Activated naive CD4-positive, alpha-beta T cell treated with anti-CD3 and anti-CD28 coated beads, Interleukin-2, amount 10 ng/mL, durations not matched to agents 7 days and 5 days (primary cell): ENCODE data around the gene GOLT1A.
"Not testable (repeated sequence)": the region's sequence is repeated elsewhere in the genome, so short reads cannot be mapped to it uniquely, and the experiment has no call there.

Experiments
- CTCF ChIA-PET: fragments of 350-600 bp; sonication (Branson Sonifier 250); formaldehyde crosslinking; loops from one replicate; lab custom pipeline; 2021; ENCODE audit warnings: antibody characterized with exemption; lab: Charles Lee
- DNase-seq: peaks from one replicate; pipeline ENCODE4 v3.0.0-alpha.2; 2020
- H3K27ac Mint-ChIP-seq: one replicate; pipeline ENCODE4 v1.8.0; 2021; ENCODE audit warnings: mild to moderate bottlenecking, moderate library complexity, mixed read lengths
- H3K27me3 Mint-ChIP-seq: one replicate; pipeline ENCODE4 v1.8.0; 2021; ENCODE audit warnings: mild to moderate bottlenecking, mixed read lengths
- H3K36me3 Mint-ChIP-seq: one replicate; pipeline ENCODE4 v1.8.0; 2021; ENCODE audit warnings: mixed read lengths
- H3K4me1 Mint-ChIP-seq: one replicate; pipeline ENCODE4 v1.8.0; 2021; ENCODE audit warnings: mixed read lengths
- H3K4me3 Mint-ChIP-seq: one replicate; pipeline ENCODE4 v1.8.0; 2021; ENCODE audit warnings: mild to moderate bottlenecking, moderate library complexity, mixed read lengths
- H3K9me3 Mint-ChIP-seq: one replicate; pipeline ENCODE4 v1.8.0; 2021; ENCODE audit warnings: mixed read lengths

GOLT1A gene

DNA sequence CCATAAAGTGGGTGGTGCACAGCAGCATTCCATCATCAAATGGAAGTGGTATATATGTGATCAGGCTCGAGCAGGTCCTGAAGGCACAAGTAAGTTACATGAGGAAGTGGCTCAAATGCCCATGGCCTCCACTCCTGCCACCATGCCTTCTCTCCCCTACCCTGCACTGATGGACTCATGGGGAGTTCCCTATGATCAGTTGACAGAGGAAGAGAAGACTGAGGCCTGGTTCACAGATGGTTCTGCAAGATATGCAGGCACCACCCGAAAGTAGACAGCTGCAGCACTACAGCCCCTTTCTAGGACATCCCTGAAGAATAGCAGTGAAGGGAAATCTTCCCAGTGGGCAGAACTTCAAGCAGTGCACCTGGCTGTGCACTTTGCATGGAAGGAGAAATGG is 24.7 kb upstream of the GOLT1A start:
- H3K27ac Mint-ChIP-seq, H3K36me3 Mint-ChIP-seq, DNase-seq, H3K4me1 Mint-ChIP-seq, H3K9me3 Mint-ChIP-seq, H3K4me3 Mint-ChIP-seq, CTCF ChIA-PET: not testable (repeated sequence)
- peaks cover 14% of the 10 kb centered on the region for H3K27me3 Mint-ChIP-seq

DNA sequence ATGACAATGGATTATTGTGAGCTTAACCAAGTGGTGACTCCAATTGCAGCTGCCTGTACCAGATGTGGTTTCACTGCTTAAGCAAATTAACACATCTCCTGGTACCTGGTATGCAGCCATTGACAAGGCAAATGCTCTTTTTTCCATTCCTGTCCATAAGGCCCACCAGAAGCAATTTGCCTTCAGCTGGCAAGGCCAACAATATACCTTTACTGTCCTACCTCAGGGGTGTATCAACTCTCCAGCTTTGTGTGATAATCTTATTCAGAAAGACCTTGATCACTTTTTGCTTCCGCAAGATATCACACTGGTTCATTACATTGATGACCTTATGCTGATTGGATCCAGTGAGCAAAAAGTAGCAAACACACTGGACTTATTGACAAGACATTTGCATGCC is 23.7 kb upstream of the GOLT1A start:
- CTCF ChIA-PET = interaction anchor here (0.7 kb wide), 1 partner anchor 30 kb away, joined by 3 read pairs; no protein-coding TSS in a partner anchor
- not testable (repeated sequence) for H3K36me3 Mint-ChIP-seq, H3K4me1 Mint-ChIP-seq, H3K27ac Mint-ChIP-seq, DNase-seq, H3K9me3 Mint-ChIP-seq, H3K4me3 Mint-ChIP-seq
- H3K27me3 Mint-ChIP-seq = peaks cover 14% of the 10 kb centered on the region

DNA sequence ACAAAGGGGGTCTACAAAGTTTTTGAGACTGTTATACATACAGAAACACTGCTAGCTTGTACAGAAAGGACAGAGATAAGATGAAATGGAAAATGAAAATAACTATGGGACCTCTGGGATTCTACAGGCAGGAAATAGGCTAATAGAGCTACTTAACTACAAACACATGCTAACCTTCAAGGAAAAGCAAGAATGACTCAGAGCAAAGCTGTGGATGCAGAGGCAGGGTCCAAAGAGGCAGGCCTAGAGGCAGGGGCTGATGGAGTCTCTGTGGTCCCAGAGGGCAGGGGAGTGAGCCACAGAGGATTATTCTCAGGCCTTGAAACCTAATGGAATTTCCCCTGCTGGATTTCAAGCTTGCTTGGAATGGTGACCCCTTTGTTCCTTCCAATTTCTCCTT is 18.7 kb upstream of the GOLT1A start:
- Mint-ChIP-seq H3K36me3 (no peaks in the 10 kb centered on the region), H3K9me3 (no peaks in the 10 kb centered on the region), H3K27ac (no peak overlapping the region), H3K4me1 (no peaks in the 10 kb centered on the region), H3K27me3 (peaks cover 19% of the 10 kb centered on the region), H3K4me3 (no peak overlapping the region)
- no peak for DNase-seq
- CTCF ChIA-PET = no interaction called here

DNA sequence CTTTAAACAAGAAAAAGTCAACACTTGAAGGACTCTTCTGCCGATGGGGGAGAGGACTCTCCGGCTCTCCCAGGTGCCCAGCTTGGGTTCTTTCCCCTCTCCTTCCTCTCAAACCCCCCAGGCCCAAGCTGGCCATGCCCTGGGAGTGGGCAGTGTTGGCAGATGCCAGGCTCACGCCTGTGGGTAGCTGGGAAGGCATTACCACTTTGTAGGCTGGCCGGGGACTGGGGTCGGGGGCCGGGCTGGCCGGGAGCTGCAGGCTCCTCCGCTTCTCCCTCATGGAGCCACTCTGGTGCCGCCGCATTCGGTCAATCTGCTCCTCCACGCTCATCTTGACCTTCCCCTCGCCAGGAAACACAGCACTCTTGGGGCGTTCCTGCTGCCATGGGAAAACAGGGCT is 16.4 kb upstream of the GOLT1A start:
- H3K4me1 Mint-ChIP-seq = no peaks in the 10 kb centered on the region
- no peaks in the 10 kb centered on the region for H3K9me3 Mint-ChIP-seq
- peaks cover 8% of the 10 kb centered on the region for H3K27me3 Mint-ChIP-seq
- no peak overlapping the region for H3K27ac Mint-ChIP-seq
- no peaks in the 10 kb centered on the region for H3K36me3 Mint-ChIP-seq
- H3K4me3 Mint-ChIP-seq = no peak overlapping the region
- CTCF ChIA-PET = interaction anchor here (1.5 kb wide), 1 partner anchor 169 kb away, joined by 4 read pairs; no protein-coding TSS in a partner anchor
- DNase-seq = no peak

DNA sequence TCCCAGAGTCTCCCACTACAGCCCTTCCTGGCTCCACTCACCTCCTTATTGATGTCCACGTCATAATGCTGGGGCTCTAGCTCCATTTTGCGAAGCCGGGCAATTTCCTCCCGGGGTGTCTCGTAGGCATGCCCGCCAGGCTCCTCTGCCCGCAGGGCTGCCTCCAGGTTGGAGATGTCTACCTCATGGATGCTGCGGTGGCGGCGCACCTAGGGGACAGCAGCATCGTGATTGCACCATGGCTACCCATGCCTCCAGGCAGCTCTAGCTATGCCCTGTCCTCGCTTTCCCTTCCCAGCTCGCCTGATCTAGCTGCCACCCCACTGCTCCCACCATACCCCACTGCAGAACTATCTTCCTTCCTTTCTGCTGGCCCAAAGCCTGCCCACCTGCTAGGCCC is 15.1 kb upstream of the GOLT1A start:
- no peak for DNase-seq
- H3K4me3 Mint-ChIP-seq = no peak overlapping the region
- no peaks in the 10 kb centered on the region for H3K36me3 Mint-ChIP-seq
- peaks cover 8% of the 10 kb centered on the region for H3K27me3 Mint-ChIP-seq
- CTCF ChIA-PET = interaction anchor here (0.8 to 1.5 kb wide), 2 partner anchors 22 to 170 kb away, joined by 4 read pairs; no protein-coding TSS in a partner anchor
- H3K27ac Mint-ChIP-seq = no peak overlapping the region
- H3K9me3 Mint-ChIP-seq = no peaks in the 10 kb centered on the region
- no peaks in the 10 kb centered on the region for H3K4me1 Mint-ChIP-seq

DNA sequence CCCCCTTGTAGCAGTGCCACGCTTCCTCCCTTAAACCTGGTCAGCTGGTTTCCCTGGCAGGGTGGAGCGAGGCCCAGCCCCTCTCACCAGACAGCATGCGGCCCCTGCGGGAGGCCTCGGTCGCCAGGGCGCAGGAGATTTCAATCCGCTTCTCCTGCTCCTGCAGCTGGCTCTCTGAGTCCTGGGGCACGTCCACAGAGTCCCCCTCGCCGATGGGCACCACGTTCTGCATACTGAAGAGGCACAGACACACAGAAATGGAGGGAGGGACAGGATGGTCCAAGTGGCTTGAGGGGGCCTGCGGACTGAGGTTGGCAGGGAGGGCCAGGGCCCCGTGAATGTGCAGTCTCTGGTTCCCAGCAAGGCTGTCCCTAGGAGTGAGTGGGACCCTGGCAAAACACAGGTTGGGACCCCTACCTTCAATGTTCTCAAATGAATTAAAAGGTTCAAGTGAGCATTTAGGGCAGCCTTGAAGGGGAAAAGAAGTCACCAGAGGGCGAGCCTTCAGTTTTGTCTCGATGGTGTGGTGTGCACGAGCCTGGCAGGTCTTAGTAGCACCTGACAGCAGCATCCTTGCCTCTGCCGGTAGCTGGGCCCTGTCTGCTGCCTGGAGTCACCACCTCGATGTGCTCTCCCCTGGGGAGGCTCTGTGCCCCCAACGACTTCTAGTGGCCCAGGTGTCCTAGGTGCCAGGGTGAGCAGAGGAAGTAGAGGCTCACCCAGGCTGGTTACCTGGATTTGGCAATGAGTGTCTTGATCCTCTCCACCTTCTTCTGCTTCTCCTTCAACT is 14.4 kb upstream of the GOLT1A start:
- H3K27me3 Mint-ChIP-seq = peaks cover 8% of the 10 kb centered on the region
- H3K27ac Mint-ChIP-seq = no peak overlapping the region
- H3K4me3 Mint-ChIP-seq = no peak overlapping the region
- H3K36me3 Mint-ChIP-seq = no peaks in the 10 kb centered on the region
- CTCF ChIA-PET = no interaction called here
- no peaks in the 10 kb centered on the region for H3K9me3 Mint-ChIP-seq
- no peak for DNase-seq
- H3K4me1 Mint-ChIP-seq = no peaks in the 10 kb centered on the region

DNA sequence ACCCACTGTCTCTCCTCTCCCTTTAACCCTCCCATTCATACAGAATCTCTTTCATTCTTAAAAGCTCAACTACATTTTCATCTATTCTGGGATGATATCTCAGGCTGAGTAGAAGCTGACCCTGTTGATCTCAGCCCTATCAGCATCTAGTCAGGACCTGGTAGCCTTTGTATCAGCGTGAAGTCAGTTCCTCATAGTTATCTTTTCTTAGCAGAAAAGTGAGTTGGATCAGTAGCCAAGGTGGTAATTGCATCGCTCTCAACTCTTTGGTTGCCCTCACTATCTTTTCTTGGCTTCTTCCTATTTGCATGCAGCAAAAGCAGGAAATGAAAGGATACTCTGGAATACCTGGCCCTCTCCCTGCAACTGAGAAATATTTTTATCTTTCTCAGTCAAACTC is 13.6 kb upstream of the GOLT1A start:
- CTCF ChIA-PET = interaction anchor here (1.4 kb wide), 1 partner anchor 17 kb away, joined by 4 read pairs; no protein-coding TSS in a partner anchor
- no peaks in the 10 kb centered on the region for H3K36me3 Mint-ChIP-seq
- no peaks in the 10 kb centered on the region for H3K4me1 Mint-ChIP-seq
- H3K27ac Mint-ChIP-seq = no peak overlapping the region
- peaks cover 8% of the 10 kb centered on the region for H3K27me3 Mint-ChIP-seq
- H3K9me3 Mint-ChIP-seq = no peaks in the 10 kb centered on the region
- H3K4me3 Mint-ChIP-seq = no peak overlapping the region
- no peak for DNase-seq

DNA sequence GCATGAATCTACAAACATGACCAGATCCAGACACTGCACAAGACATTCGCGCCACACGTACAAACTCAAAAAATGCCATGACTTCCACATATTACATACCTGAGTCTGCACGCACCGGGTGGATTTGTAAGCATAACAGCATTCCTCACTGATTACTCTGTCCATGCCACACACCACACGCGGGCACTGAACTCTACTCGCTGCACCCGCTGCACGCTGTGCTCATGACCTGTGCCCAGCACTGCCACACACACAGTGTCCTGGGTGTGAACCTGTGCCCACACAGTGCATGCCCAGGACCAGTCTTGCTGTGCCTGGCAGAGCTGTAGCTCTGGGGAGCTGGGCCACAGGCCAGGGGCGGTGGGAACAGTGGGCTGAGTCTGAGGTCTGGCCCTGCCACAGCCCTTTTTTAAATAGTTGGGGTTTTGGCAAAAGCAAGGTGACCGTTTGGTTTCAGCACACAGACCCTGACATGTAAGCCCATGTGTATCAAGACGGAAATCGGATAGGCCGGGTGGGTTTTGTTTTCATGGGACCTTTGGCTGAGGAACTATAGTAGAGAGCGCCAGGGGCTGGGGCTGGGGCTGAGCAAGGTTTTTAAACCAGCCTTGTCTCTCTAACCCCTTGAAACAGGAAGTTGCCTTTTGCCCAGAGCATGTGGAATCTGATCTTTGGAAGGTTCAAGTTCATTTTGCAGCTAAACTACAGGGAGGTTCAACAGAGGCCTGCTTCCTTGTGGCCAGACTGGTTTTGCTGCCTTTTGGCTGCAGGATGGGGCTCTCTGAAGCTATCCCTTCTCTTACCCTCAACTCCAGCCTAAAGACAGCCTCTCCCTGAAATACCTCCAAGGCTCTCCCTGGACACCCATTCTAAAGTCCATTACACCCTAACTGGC is 12.3 kb upstream of the GOLT1A start:
- Mint-ChIP-seq H3K4me1 (no peaks in the 10 kb centered on the region), H3K4me3 (no peak overlapping the region), H3K36me3 (no peaks in the 10 kb centered on the region), H3K9me3 (no peaks in the 10 kb centered on the region), H3K27me3 (peaks cover 8% of the 10 kb centered on the region), H3K27ac (no peak overlapping the region)
- CTCF ChIA-PET = interaction anchor here (1.4 kb wide), 1 partner anchor 15 kb away, joined by 4 read pairs; no protein-coding TSS in a partner anchor
- no peak for DNase-seq

DNA sequence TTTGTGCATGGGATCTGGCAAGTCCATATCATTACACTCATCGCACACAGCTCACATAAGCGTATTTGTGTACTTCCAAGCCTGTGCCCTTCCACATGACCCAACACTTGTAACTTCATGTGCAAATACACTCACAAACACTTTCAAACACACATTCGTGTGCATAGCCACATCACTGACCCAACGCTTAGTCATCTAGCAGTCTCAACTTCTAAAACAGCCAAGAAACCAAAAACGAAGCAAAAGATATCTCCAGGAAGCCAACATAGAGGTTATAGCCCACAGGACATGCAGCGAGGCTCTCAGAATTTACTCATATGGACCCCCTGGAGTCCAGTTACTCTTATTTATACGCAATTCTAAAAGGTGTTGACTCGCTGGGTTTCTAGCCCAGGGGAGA is 10.9 kb upstream of the GOLT1A start:
- Mint-ChIP-seq H3K4me3 (no peak overlapping the region), H3K27me3 (peaks cover 5% of the 10 kb centered on the region), H3K27ac (no peak overlapping the region), H3K36me3 (no peaks in the 10 kb centered on the region), H3K4me1 (no peaks in the 10 kb centered on the region), H3K9me3 (no peaks in the 10 kb centered on the region)
- CTCF ChIA-PET = interaction anchor here (1.0 kb wide), 1 partner anchor 63 kb away, joined by 3 read pairs; no protein-coding TSS in a partner anchor
- no peak for DNase-seq

DNA sequence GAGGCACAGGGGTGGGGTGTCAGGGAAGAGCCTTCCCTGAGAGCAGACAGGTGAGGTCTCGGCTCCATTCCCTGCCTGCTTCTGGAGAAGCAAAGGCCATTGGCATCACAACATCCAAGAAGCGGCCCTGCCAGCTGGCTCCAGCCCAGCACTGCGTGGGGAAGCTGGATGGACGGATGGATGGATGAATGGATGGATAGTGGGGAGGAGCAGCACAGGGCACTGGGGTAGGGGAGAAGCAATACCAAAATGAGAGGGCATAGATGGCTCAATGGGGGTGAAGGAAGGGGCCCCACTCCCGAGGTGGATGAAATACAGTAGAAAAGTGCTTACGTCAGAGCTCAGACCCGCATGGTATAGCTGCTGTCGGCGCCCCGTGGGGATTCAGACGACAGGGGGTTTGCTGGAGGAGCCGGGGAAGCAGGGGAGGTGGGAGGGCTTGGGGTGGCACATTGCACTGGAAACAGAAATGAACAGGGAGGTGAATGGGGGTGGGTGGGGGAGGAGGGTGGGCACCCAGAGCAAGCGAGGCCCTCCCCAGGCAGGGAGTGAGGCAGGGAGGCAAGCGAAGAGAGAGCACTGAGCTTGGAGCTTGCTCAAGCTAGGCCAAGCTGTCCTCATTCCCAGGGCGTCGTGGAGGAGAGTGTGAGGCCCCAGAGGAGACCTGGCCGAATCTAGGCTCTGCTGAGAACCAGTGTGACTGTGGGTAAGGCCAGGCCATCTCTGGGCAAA is 9.5 kb upstream of the GOLT1A start:
- Mint-ChIP-seq H3K4me3 (no peak overlapping the region), H3K9me3 (no peaks in the 10 kb centered on the region), H3K4me1 (no peaks in the 10 kb centered on the region), H3K36me3 (no peaks in the 10 kb centered on the region), H3K27ac (no peak overlapping the region), H3K27me3 (peaks cover 5% of the 10 kb centered on the region)
- no peak for DNase-seq
- CTCF ChIA-PET = interaction anchor here (1.0 kb wide), 1 partner anchor 61 kb away, joined by 3 read pairs; no protein-coding TSS in a partner anchor

DNA sequence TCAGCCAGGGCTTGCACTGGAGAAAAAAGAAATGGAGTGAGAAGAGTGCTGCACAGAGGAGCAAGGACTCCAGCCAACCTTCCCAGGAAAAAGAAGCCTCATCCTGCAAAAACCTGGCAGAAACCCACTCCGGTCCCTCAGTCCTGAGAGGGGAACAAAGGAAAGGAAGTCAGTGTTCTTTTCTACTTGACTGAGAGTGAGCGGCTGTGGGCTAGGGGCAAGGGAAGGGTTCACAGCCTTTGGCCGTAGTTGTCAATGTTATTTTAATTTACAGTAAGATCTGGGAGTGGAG is 8.9 kb upstream of the GOLT1A start:
- Mint-ChIP-seq H3K4me3 (no peak overlapping the region), H3K36me3 (no peaks in the 10 kb centered on the region), H3K27ac (no peak overlapping the region), H3K27me3 (peaks cover 6% of the 10 kb centered on the region), H3K4me1 (no peaks in the 10 kb centered on the region), H3K9me3 (no peaks in the 10 kb centered on the region)
- CTCF ChIA-PET = no interaction called here
- no peak for DNase-seq

DNA sequence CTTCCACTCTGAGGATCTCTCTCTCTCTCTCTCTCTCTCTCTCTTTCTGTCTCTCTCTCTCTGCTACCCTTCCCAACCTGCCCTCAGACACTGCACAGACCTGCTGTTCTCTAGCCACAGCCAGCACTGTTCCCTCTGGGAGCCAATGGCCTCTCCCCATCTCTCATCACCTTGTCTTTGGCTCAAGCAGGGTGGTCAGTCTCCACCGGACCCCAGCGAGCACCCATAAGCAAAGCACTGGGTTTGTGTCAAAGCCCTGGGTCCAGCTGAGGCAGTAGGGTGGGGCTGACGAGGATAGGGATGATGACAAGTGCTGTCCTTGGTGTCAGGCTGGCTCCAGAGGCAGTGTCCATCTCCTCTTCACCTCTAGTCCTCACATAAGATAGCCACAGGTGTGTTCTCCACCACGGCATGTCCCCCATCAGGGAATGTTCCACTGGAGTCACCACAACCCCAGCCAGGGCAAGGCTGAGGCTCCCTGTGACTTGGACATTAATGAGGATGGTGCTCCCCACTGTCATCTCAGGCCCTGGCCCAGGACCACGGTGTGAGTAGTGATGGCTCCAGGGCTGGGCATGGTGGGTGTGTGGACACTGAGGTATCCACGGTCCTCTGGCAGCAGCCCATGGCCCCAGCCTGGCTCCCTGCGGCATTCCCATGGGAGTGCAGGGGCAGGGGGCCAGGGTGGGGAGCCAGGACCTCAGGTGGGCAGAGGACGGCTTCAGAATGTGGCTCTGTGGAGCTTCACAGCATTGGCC is 8.4 kb upstream of the GOLT1A start:
- Mint-ChIP-seq H3K4me1 (no peaks in the 10 kb centered on the region), H3K27me3 (peaks cover 7% of the 10 kb centered on the region), H3K4me3 (no peak overlapping the region), H3K27ac (no peak overlapping the region), H3K9me3 (no peaks in the 10 kb centered on the region), H3K36me3 (no peaks in the 10 kb centered on the region)
- no peak for DNase-seq
- CTCF ChIA-PET = no interaction called here

DNA sequence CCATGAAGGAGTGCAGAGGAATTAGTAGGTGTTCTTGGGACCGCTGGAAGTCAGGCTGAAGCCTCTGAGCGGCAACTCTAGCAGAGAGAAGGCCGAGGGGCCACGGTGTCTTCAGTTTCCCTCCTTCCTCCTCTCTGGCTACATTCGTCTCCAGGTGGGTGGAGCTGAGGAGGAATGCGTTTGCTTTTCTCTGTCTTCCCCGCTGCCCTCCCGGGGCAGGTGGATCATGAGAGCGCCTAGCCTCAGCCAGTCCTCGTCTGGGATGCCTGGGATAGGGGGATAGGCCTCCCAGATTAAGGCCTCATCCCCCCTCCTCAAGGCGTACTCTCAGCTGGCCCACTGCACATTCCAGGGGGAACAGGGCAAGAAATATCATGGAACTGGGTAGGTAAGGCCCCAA is 7.5 kb upstream of the GOLT1A start:
- Mint-ChIP-seq H3K4me3 (no peak overlapping the region), H3K4me1 (no peaks in the 10 kb centered on the region), H3K9me3 (no peaks in the 10 kb centered on the region), H3K27me3 (peaks cover 7% of the 10 kb centered on the region), H3K36me3 (no peaks in the 10 kb centered on the region), H3K27ac (no peak overlapping the region)
- no peak for DNase-seq
- CTCF ChIA-PET = no interaction called here
